HEK293T (cell line): ENCODE results near the gene ZDHHC1.

Source experiments
- FOXM1 ChIP-seq: fragments of 450-650 bp; IDR thresholded peaks from 2 replicates; pipeline ENCODE4 v1.6.1; 2017; ENCODE audit warnings: mild to moderate bottlenecking, borderline replicate concordance
- PKNOX1 ChIP-seq: fragments of 450-650 bp; IDR thresholded peaks from 2 replicates; pipeline ENCODE4 v1.6.1; 2016
- SP1 ChIP-seq: fragments of 450-650 bp; IDR thresholded peaks from 2 replicates; pipeline ENCODE4 v1.6.1; 2017

DNA sequence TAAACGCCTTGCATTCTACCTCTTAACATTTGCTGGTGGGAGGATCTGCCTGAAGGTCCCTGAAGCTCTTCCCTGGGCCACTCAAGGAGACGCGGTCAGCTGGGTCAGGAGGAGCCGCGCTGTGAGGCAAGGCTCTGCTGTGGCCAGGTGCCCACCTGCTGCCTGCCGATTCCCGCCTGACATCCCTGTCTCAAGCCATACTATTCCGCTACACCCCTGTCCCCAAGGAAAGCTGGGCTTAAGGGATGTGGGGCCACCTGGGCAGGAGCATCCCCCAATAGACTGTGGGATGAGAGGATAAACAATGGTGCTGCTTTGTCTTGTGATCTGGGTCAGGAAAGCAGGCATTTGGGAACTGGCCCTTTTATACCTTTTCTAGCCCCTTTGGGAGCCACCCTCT is 28.1 kb downstream of the ZDHHC1 start:
- TF ChIP-seq SP1 = no peak
- no peak for TF ChIP-seq FOXM1
- no peak for TF ChIP-seq PKNOX1
